Fibroblast of pulmonary artery (primary cell): Measurements from ENCODE around the gene CCNG1.
A peak's percentile ranks its signal among the peaks of the same experiment; 100 is the strongest.
"Not testable (repeated sequence)": the region's sequence is repeated elsewhere in the genome, so short reads cannot be mapped to it uniquely, and the experiment has no call there.

ENCODE experiments used
- DNase-seq: peaks from one replicate; pipeline ENCODE4 v3.0.0-alpha.2; 2010; ENCODE audit warnings: low read depth
- H3K4me3 ChIP-seq: replicated peaks from 2 replicates; pipeline ENCODE4 v1.5.1; 2011; ENCODE audit warnings: low read depth, mild to moderate bottlenecking, control low read depth, low read length, moderate library complexity
- TF ChIP-seq, protein P1 (sequence below): IDR thresholded peaks from 2 replicates; pipeline ENCODE4 v1.5.1; 2011; ENCODE audit warnings: mild to moderate bottlenecking, control low read depth, low read length, inconsistent platforms; ENCODE audit errors: missing control alignments

CCNG1 gene, protein sequence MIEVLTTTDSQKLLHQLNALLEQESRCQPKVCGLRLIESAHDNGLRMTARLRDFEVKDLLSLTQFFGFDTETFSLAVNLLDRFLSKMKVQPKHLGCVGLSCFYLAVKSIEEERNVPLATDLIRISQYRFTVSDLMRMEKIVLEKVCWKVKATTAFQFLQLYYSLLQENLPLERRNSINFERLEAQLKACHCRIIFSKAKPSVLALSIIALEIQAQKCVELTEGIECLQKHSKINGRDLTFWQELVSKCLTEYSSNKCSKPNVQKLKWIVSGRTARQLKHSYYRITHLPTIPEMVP

DNA sequence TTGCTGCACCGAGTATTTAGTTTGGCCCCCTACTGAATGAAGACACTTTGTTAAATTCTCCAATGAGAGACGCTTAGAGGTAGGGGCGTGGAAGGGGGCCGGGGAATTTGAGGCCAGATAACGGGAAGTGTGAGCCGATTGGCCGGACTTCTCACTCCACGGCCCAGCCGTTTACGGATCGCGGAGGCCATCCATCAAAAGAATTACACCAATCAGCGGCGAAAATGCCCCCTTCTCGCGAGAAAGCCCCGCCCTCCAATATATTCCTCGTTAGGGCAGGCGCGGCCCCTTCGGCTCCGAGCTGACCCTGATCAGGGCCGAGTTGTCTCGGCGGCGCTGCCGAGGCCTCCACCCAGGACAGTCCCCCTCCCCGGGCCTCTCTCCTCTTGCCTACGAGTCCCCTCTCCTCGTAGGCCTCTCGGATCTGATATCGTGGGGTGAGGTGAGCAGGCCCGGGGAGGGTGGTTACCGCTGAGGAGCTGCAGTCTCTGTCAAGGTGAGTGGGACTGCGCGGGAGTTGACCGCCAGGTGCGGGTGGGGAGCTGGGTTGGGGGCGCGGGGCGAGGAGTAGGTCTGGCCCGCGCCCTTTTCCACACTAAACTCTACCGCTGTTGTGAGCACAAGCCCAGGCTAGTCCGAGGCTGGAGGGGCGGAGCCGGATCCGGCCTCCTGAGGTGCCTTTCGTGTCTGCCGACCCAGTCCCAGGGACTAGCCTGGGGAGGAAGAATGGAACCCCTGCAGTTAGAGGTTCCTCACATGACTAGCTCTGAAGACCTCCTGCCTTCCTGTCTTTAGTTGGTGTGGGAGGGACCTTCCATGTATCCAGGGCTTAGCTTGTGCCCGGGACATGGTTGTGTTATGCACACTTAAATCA, at the start of gene CCNG1:
Gene CCNG1 (plus strand): TSS at position 287 of the 874 bp plus-strand sequence. CDS start 1,662 bp downstream, outside the sequence.
- H3K4me3 ChIP-seq: peak within 1 kb of the TSS; percentile 90
- TF ChIP-seq, protein P1, sequence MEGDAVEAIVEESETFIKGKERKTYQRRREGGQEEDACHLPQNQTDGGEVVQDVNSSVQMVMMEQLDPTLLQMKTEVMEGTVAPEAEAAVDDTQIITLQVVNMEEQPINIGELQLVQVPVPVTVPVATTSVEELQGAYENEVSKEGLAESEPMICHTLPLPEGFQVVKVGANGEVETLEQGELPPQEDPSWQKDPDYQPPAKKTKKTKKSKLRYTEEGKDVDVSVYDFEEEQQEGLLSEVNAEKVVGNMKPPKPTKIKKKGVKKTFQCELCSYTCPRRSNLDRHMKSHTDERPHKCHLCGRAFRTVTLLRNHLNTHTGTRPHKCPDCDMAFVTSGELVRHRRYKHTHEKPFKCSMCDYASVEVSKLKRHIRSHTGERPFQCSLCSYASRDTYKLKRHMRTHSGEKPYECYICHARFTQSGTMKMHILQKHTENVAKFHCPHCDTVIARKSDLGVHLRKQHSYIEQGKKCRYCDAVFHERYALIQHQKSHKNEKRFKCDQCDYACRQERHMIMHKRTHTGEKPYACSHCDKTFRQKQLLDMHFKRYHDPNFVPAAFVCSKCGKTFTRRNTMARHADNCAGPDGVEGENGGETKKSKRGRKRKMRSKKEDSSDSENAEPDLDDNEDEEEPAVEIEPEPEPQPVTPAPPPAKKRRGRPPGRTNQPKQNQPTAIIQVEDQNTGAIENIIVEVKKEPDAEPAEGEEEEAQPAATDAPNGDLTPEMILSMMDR: no peak
- DNase-seq: peak; percentile 98

DNA sequence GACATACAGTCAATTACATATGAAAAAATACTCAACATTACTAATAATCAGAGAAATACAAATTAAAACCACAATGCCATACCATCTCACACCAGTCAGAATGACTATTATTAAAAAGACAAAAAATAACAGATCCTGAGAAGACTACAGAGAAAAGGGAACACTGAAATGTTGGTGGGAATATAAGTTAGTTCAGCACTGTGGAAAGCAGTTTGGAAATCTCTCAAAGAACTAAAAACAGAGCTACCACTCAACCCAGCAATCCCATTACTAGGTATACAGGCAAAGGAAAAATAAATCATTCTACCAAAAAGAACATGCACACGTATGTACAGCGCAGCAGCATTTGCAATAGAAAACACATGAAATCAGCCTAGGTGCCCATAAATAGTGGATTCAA, 41.6 kb upstream of the CCNG1 start:
- H3K4me3 ChIP-seq: no peak overlapping the region
- no peak for DNase-seq
- TF ChIP-seq, protein P1: no peak

DNA sequence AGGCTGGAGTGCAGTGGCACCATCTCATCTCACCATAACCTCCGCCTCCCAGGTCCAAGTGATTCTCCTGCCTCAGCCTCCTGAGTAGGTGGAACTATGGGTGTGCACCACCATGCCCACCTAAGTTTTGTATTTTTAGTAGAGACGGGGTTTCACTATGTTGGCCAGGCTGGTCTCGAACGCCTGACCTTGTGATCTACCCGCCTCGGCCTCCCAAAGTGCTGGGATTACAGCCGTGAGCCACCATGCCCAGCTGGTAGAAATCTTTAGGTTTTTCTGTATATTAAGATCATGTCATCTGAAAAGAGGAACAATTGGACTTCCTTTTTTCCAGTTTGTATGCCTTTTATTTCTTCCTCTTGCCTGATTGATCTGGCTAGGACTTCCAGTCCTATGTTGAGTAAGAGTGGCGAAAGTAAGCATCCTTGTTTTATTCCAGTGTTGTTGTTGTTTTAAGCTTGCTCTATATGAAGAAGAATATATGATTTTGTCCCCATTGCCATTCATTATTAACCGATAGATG, 40.5 kb upstream of the CCNG1 start:
- H3K4me3 ChIP-seq, DNase-seq: not testable (repeated sequence)

DNA sequence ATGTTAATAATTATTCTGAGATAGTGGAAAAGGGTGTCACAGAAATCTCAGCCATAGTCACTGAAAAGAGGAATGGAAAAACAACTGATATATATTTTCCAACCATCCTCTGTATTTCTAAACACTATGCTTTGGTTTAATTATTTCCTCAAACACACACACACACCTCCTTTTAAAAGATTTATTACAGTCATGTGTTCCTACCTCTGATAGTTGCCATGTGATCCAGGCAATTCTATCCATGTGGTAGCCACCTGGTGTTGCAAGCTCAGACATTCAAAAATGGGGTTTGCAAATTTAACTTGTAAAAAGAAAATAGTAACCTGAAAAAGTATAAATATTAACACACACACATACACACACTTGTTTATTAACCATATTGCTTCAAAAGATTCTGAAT, 40.0 kb upstream of the CCNG1 start:
- TF ChIP-seq, protein P1: no peak
- H3K4me3 ChIP-seq: no peak overlapping the region
- DNase-seq: no peak

DNA sequence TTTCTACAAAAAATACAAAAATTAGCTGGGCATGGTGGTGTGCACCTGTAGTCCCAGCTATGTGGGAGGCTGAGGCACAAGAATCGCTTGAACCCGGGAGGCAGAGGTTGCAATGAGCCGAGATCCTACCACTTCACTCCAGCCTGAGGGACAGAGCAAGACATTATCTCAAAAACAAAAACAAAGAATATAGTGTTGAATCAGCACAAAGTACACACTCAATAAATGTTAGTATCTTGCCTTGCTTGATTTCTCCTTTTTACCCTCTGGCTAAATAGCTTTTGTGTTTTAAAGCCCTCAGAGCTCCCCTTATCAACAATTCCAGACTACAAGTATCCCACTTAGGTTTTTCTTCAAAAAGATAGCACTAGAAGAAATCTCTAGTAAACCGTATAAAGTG, 37.5 kb upstream of the CCNG1 start:
- TF ChIP-seq, protein P1: no peak
- no peak for DNase-seq
- H3K4me3 ChIP-seq: no peak overlapping the region

DNA sequence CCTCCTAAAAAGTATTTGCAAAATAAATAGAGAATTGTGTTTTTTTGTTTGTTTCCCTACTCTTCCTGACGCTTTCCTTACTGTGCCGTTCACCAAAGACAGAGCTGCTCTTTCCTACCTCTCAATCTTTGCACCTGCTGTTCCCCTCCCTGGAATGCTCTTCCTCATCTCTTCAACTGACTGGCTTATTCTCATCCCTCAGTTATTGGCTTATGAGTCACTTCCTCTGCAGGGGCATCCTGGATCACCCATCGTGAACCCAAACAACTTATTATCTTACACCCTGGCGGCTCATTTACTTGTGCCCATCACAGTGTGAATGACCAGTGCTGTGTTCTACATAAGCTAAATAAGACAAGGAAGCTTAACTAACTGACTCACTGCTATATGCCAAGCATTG, 36.1 kb upstream of the CCNG1 start:
- DNase-seq: no peak
- TF ChIP-seq, protein P1: no peak
- H3K4me3 ChIP-seq: no peak overlapping the region

DNA sequence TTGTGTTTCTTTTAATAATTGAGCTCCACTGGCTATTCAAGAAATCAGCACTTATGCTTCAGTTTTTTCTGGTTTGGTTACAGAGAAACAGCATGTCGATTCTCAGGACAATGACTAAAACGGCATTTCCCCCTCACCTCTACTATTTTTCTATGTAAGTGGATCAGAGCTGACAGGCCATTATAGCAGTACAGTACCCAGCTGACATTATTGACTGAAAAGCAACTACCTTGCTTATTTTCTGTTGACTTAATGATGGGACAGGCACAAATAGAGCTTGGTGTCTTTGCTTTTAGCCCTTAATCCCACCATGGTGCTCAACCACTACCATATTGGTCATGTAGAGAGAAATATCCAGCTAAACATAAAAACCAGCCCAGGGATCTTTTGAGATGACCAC, 35.4 kb upstream of the CCNG1 start:
- no peak overlapping the region for H3K4me3 ChIP-seq
- no peak for DNase-seq
- TF ChIP-seq, protein P1: no peak
